Endothelial cell of umbilical vein (primary cell): ENCODE results near the gene CCNG2. TPM values are rescaled to one million over a fixed set of nuclear protein-coding genes. Genes with fewer than 3 reads are reported as not detected.

Source experiments
- BruUV-seq: library from RNA; stranded (reverse); fragments of 400-500 nt; replicated peaks from 2 replicates; lab custom pipeline; 2021; lab: Mats Ljungman, UMichigan
- CTCF ChIA-PET: fragments of 300-600, 350-600 bp; sonication (Branson Sonifier 250); formaldehyde crosslinking; loops from one replicate; lab custom pipeline; 2021; ENCODE audit warnings: antibody characterized with exemption, inconsistent platforms; lab: Charles Lee
- POLR2A ChIA-PET: fragments of 300-600, 350-600 bp; sonication (Branson Sonifier 250); formaldehyde crosslinking; loops from one replicate; lab custom pipeline; 2021; ENCODE audit warnings: antibody characterized with exemption, inconsistent platforms; lab: Charles Lee
- DNase-seq: peaks from one replicate; pipeline ENCODE4 v3.0.0-alpha.2; 2011; ENCODE audit warnings: low read depth, low spot score
- FAIRE-seq: peaks from 2 replicates; lab custom pipeline; 2011; peaks lifted over from hg19 to GRCh38; lab: Jason Lieb, UNC
- H2AFZ ChIP-seq: 2 replicates; pipeline ENCODE4 v1.6.0; 2012; ENCODE audit warnings: low read depth, low read length, control low read depth, inconsistent platforms
- H3K27ac ChIP-seq: 2 replicates; pipeline ENCODE4 v1.5.1; 2011; ENCODE audit warnings: low read depth, mild to moderate bottlenecking, control low read depth, low read length, moderate library complexity; ENCODE audit not compliant: insufficient read depth
- H3K27me3 ChIP-seq, 2 experiments: 2 replicates each; pipeline versions ENCODE4 v1.6.0 to v1.6.1; 2011; ENCODE audit warnings: low read length in 2 of 2, mixed read lengths in 1 of 2; ENCODE audit not compliant: control insufficient read depth in 2 of 2, insufficient read depth in 2 of 2
- H3K36me3 ChIP-seq, 2 experiments: 2 replicates in 1 of 2; 3 replicates in 1 of 2; pipeline ENCODE4 v1.5.1; 2011; ENCODE audit warnings: low read length in 2 of 2, mild to moderate bottlenecking in 1 of 2, moderate library complexity in 1 of 2; ENCODE audit not compliant: control insufficient read depth in 2 of 2, insufficient read depth in 2 of 2; ENCODE audit errors: extremely low read depth in 1 of 2
- H3K4me1 ChIP-seq: 3 replicates; pipeline ENCODE4 v1.5.1; 2011; ENCODE audit warnings: mild to moderate bottlenecking, low read length; ENCODE audit not compliant: control insufficient read depth, insufficient read depth; ENCODE audit errors: extremely low read depth
- H3K4me2 ChIP-seq: 2 replicates; pipeline ENCODE4 v1.6.1; 2011; ENCODE audit warnings: low read length, control low read depth, mixed read lengths; ENCODE audit not compliant: insufficient read depth
- H3K4me3 ChIP-seq, 3 experiments: fragments of 200-600 bp in 1 of 3; sonication (generic), shearing (Covaris generic) in 1 of 3; replicated peaks in 1 of 3; 2 replicates each; pipeline ENCODE4 v1.5.1; 2011 to 2016; ENCODE audit warnings: control low read depth in 3 of 3, low read length in 3 of 3, mild to moderate bottlenecking in 2 of 3, inconsistent platforms in 1 of 3, low read depth in 1 of 3, moderate library complexity in 1 of 3; ENCODE audit not compliant: insufficient read depth in 1 of 3
- H3K79me2 ChIP-seq: 2 replicates; pipeline ENCODE4 v1.6.0; 2012; ENCODE audit warnings: low read length, inconsistent platforms; ENCODE audit not compliant: control insufficient read depth, insufficient read depth
- H3K9ac ChIP-seq: replicated peaks from 2 replicates; pipeline ENCODE3; 2011; ENCODE audit warnings: low read length, control low read depth; ENCODE audit not compliant: insufficient read depth; ENCODE audit errors: extremely low read depth
- H3K9me1 ChIP-seq: replicated peaks from 3 replicates; pipeline ENCODE4 v1.6.0; 2011; ENCODE audit warnings: mild to moderate bottlenecking, low read length; ENCODE audit not compliant: control insufficient read depth, insufficient read depth; ENCODE audit errors: extremely low read depth
- H3K9me3 ChIP-seq: replicated peaks from 2 replicates; pipeline ENCODE4 v1.5.1; 2012; ENCODE audit warnings: low read length, inconsistent platforms; ENCODE audit not compliant: control insufficient read depth, insufficient read depth
- H4K20me1 ChIP-seq: replicated peaks from 2 replicates; pipeline ENCODE3; 2011; ENCODE audit warnings: mild to moderate bottlenecking, low read length; ENCODE audit not compliant: control insufficient read depth, insufficient read depth; ENCODE audit errors: extremely low read depth
- CTCF ChIP-seq, 2 donors: IDR thresholded peaks; 1 replicate in 1 of 2; 2 replicates in 1 of 2; pipeline ENCODE4 v1.5.1; 2011; ENCODE audit warnings: low read length in 2 of 2, mild to moderate bottlenecking in 2 of 2, moderate library complexity in 2 of 2, control low read depth in 1 of 2, inconsistent platforms in 1 of 2, low read depth in 1 of 2; ENCODE audit not compliant: insufficient read depth in 1 of 2; ENCODE audit errors: extremely low read depth in 1 of 2
- EZH2 ChIP-seq: IDR thresholded peaks from 2 replicates; pipeline ENCODE4 v1.6.1; 2012; ENCODE audit warnings: borderline replicate concordance, low read depth, mild to moderate bottlenecking, moderate library complexity, low read length, inconsistent platforms; ENCODE audit not compliant: severe bottlenecking
- FOS ChIP-seq: IDR thresholded peaks from 2 replicates; pipeline ENCODE4 v1.6.1; 2011; ENCODE audit warnings: mild to moderate bottlenecking, low read length, moderate library complexity, borderline replicate concordance; ENCODE audit not compliant: insufficient read depth
- GATA2 ChIP-seq: IDR thresholded peaks from 2 replicates; pipeline ENCODE4 v1.7.0; 2011; ENCODE audit warnings: low read depth, mild to moderate bottlenecking, moderate library complexity, mixed read lengths, low read length; ENCODE audit not compliant: insufficient read length, insufficient read depth
- JUN ChIP-seq: IDR thresholded peaks from 2 replicates; pipeline ENCODE4 v1.6.1; 2011; ENCODE audit warnings: borderline replicate concordance, low read depth; ENCODE audit not compliant: insufficient read length, insufficient read depth
- MAX ChIP-seq: IDR thresholded peaks from 2 replicates; pipeline ENCODE4 v1.6.1; 2011; ENCODE audit not compliant: insufficient read depth, insufficient read length
- MYC ChIP-seq: IDR thresholded peaks from one replicate; pipeline ENCODE4 v1.6.1; 2011; ENCODE audit warnings: mild to moderate bottlenecking, low read depth, low read length
- POLR2A ChIP-seq: IDR thresholded peaks from 2 replicates; pipeline ENCODE4 v1.6.1; 2012; ENCODE audit warnings: low read depth, mild to moderate bottlenecking, control low read depth, low read length
- POLR2AphosphoS5 ChIP-seq: IDR thresholded peaks from 2 replicates; pipeline ENCODE4 v1.6.1; 2012; ENCODE audit warnings: low read depth, mild to moderate bottlenecking, control low read depth, low read length, moderate library complexity; ENCODE audit not compliant: insufficient read depth
- dilution Hi-C: fragments of 300-500 bp; cut with MboI; formaldehyde crosslinking; loops from one replicate; pipeline ENCODE4 v1.15.0; 2019; ENCODE audit warnings: low sequenced_read_pairs; ENCODE audit not compliant: extremely low pct_ligation_motif_present
- intact Hi-C: fragments of 100-400 bp; cut with micrococcal nuclease; formaldehyde crosslinking; loops from one replicate; pipeline ENCODE4 v1.10.0; 2022
- polyA plus RNA-seq, 4 experiments: library from polyadenylated mRNA; depleted of rRNA in 3 of 4; stranded (reverse) in 3 of 4; unstranded in 1 of 4; fragments of >200 nt; gene quantifications; 2 replicates each; pipeline versions ENCODE4 v1.2.1 to v1.2.3, GENCODE V29; 2011 to 2012; ENCODE audit warnings: missing spikeins in 1 of 4
- total RNA-seq: library from RNA; stranded (reverse); gene quantifications from 2 replicates; pipeline ENCODE4 v1.2.3, GENCODE V29; 2021

CCNG2 gene
- total and polyA plus RNA-seq, 2 donors (not counting 3 experiments of a cell fraction or from before 2014, with no cell fraction given): 7.9 to 28.3 TPM

GRCh38 chr4:77217526-77217925 is 60.5 kb downstream of the CCNG2 start:
- Histone ChIP-seq H3K4me3 (no peak overlapping the region), H3K36me3 (no peaks in the 10 kb centered on the region), H3K4me1 (no peaks in the 10 kb centered on the region), H3K9me1 (no peaks in the 10 kb centered on the region), H2AFZ (no peak overlapping the region), H3K27ac (no peak overlapping the region), H3K9me3 (no peaks in the 10 kb centered on the region), H3K27me3 (peaks cover 9 to 30% of the 10 kb centered on the region in 2 experiments), H3K4me2 (no peak overlapping the region), H3K9ac (no peak overlapping the region), H3K79me2 (no peaks in the 10 kb centered on the region), H4K20me1 (no peaks in the 10 kb centered on the region)
- BruUV-seq: no TSS peak
- dilution Hi-C loops (no loop called here), intact Hi-C loops (no loop called here)
- POLR2A ChIA-PET: no interaction called here
- TF ChIP-seq GATA2 (no peak), MYC (no peak), POLR2A (no peak), CTCF (IDR thresholded peaks at IDR 0.05; ENCODE audit: extremely low read depth in 1 of 2, insufficient read depth in 1 of 2, low read depth in 1 of 2, low read length in 2 of 2) (no peak), JUN (no peak), FOS (no peak), EZH2 (no peak), MAX (no peak), POLR2AphosphoS5 (no peak)
- no peak for FAIRE-seq
- no peak for DNase-seq
- CTCF ChIA-PET: no interaction called here
